ENCODE results near the gene SOWAHA. TPM values are rescaled to one million over a fixed set of nuclear protein-coding genes. Genes with fewer than 3 reads are reported as not detected.
A peak's percentile ranks its signal among the peaks of the same experiment; 100 is the strongest.

Gene SOWAHA
- total RNA-seq, 1 donor from 2014 or later: not detected

DNA sequence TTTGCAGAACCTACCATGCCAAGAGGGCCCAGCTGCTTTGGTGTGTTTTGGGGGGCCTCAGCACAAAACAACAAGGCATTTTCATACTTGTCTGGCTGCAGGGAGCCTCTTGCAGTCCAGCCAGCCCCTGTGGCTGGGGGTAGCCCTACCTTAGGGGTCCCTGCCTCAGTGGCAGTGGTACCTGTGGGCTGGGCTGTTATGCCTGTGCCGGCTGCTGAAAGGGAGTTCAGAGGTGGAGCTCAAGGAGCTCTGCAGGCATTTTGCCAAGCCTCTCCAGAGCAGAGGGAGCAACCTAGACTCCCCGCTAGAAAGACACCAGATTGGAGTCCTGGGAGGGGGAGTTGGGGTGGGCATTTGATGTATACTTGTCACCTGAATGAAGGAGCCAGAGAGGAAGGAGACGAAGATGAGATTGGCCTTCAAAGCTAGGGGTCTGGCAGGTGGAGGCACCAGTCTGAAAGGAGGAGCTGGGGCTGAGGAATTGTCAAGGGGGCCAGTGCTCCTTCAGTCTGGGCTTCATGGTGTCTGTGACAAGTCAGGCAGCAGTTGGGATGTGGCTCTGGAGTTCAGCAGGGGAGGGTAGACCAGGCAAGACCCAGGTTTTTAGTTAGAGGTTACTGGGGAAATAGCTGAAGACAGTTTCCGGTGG lies 15.9 kb downstream of the SOWAHA start:
- TF ChIP-seq, protein P1, sequence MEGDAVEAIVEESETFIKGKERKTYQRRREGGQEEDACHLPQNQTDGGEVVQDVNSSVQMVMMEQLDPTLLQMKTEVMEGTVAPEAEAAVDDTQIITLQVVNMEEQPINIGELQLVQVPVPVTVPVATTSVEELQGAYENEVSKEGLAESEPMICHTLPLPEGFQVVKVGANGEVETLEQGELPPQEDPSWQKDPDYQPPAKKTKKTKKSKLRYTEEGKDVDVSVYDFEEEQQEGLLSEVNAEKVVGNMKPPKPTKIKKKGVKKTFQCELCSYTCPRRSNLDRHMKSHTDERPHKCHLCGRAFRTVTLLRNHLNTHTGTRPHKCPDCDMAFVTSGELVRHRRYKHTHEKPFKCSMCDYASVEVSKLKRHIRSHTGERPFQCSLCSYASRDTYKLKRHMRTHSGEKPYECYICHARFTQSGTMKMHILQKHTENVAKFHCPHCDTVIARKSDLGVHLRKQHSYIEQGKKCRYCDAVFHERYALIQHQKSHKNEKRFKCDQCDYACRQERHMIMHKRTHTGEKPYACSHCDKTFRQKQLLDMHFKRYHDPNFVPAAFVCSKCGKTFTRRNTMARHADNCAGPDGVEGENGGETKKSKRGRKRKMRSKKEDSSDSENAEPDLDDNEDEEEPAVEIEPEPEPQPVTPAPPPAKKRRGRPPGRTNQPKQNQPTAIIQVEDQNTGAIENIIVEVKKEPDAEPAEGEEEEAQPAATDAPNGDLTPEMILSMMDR (IDR thresholded peaks at IDR 0.05; ENCODE audit: unreplicated experiment): no peak
- Mint-ChIP-seq H3K27ac (ENCODE audit: unreplicated experiment) (no peak overlapping the region), H3K9me3 (ENCODE audit: unreplicated experiment) (no peaks in the 10 kb centered on the region), H3K27me3 (ENCODE audit: unreplicated experiment) (peaks cover 16% of the 10 kb centered on the region), H3K4me1 (ENCODE audit: unreplicated experiment) (peaks cover 19% of the 10 kb centered on the region), H3K4me3 (ENCODE audit: unreplicated experiment) (peak overlapping the region; percentile 80), H3K36me3 (ENCODE audit: low read depth, unreplicated experiment) (peaks cover 5% of the 10 kb centered on the region)
- DNase-seq (ENCODE audit: low spot score): no peak

DNA sequence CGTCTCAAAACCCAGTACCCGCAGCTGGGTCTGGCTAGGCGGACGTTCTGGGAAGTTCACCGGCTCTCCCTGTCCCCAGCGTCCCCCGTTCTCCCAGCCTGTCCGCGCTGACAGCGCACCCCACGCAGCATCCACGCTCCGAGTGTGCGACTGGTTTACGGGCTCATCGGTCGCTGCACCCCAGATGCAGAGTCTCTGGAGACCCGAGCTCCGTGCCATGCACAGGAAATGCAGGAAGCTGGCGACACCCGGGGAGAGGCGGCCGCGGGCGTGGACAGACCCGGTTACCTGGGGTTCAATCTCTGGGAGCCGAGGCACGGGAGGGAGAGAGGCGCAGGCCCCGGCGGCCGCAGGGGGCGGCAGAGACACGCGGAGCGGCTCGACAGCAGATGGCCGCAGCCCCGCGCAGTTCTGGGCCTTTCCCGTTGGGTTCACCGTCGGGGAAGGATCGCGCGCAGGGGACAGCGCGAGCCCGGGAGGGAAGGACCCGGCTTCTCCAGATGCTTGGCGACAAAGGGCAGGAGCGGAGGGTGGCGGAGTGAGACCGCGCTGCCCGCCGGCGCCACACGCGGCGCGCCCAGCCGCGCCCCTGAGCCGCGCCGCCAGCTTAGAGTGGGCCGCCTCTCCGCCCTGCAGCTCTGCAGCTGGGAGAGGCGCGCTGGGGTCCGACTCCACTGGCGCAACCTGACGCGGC lies 16.8 kb downstream of the SOWAHA start:
- H3K9me3 Mint-ChIP-seq (ENCODE audit: unreplicated experiment): no peaks in the 10 kb centered on the region
- peaks cover 16% of the 10 kb centered on the region for H3K27me3 Mint-ChIP-seq (ENCODE audit: unreplicated experiment)
- TF ChIP-seq, protein P1 (IDR thresholded peaks at IDR 0.05; ENCODE audit: unreplicated experiment): peak; percentile 65
- peaks cover 19% of the 10 kb centered on the region for H3K4me1 Mint-ChIP-seq (ENCODE audit: unreplicated experiment)
- peak overlapping the region; percentile 81 for H3K4me3 Mint-ChIP-seq (ENCODE audit: unreplicated experiment)
- H3K36me3 Mint-ChIP-seq (ENCODE audit: low read depth, unreplicated experiment): peaks cover 5% of the 10 kb centered on the region
- DNase-seq (ENCODE audit: low spot score): peak; percentile 79
- H3K27ac Mint-ChIP-seq (ENCODE audit: unreplicated experiment): no peak overlapping the region

GRCh38 chr5:132830436-132831094 lies 17.5 kb downstream of the SOWAHA start, which contains the start of gene SHROOM1:
SHROOM1 (minus strand) TSS chr5:132830647; CDS start chr5:132826140, 4,507 bp downstream.
- peaks cover 5% of the 10 kb centered on the region for H3K36me3 Mint-ChIP-seq (ENCODE audit: low read depth, unreplicated experiment)
- H3K4me1 Mint-ChIP-seq (ENCODE audit: unreplicated experiment): peaks cover 19% of the 10 kb centered on the region
- H3K9me3 Mint-ChIP-seq (ENCODE audit: unreplicated experiment): no peaks in the 10 kb centered on the region
- H3K27ac Mint-ChIP-seq (ENCODE audit: unreplicated experiment): peak within 1 kb of the TSS; percentile 37
- H3K27me3 Mint-ChIP-seq (ENCODE audit: unreplicated experiment): peaks cover 13% of the 10 kb centered on the region
- DNase-seq (ENCODE audit: low spot score): no peak
- H3K4me3 Mint-ChIP-seq (ENCODE audit: unreplicated experiment): peak within 1 kb of the TSS; percentile 88
- TF ChIP-seq, protein P1 (IDR thresholded peaks at IDR 0.05; ENCODE audit: unreplicated experiment): no peak

DNA sequence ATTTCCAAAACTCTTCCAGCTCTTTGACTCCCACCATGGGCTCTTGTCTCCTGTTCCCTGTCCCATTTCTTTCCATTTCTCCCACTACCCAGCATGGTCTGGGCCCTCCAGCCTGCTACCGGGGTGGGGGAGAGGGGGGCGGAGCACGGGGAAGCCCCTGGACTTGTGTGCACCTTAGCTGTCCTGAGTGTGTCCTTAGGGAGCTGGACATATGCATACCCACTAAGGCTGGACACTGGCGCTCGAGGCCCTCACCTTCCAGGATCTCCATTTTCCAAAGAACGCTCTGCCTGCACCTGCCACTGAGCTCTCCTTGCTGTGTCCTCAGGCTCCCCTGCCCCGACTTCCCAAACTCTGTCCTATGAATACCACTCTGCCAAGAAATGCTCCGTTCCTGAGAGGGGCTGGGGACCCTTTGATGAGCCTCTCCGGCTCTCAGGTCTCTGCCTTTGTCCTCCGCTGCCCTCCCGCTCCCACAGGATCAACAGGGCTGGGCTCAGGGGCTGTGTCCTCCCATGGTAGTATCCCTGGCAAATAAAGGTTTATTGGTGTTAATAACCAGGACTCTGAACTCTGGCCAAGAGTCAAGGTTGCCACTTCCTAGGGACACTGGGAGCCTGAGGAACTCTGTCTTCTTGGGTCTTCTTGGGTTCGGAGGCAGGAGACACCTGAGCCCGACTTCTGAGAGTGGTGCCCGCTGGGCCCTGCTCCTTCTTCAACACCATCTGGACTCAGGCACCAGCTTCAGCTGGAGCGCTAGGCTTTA lies 18.2 kb downstream of the SOWAHA start:
- no peak for DNase-seq (ENCODE audit: low spot score)
- Mint-ChIP-seq H3K4me3 (ENCODE audit: unreplicated experiment) (peak overlapping the region; percentile 88), H3K9me3 (ENCODE audit: unreplicated experiment) (no peaks in the 10 kb centered on the region), H3K27me3 (ENCODE audit: unreplicated experiment) (peaks cover 13% of the 10 kb centered on the region), H3K4me1 (ENCODE audit: unreplicated experiment) (peaks cover 21% of the 10 kb centered on the region), H3K36me3 (ENCODE audit: low read depth, unreplicated experiment) (peaks cover 5% of the 10 kb centered on the region), H3K27ac (ENCODE audit: unreplicated experiment) (peak overlapping the region; percentile 37)
- TF ChIP-seq, protein P1 (IDR thresholded peaks at IDR 0.05; ENCODE audit: unreplicated experiment): no peak
